Measurements from ENCODE around the gene SEM1.
"Not testable (repeated sequence)": the region's sequence is repeated elsewhere in the genome, so short reads cannot be mapped to it uniquely, and the experiment has no call there.

SEM1 gene

DNA sequence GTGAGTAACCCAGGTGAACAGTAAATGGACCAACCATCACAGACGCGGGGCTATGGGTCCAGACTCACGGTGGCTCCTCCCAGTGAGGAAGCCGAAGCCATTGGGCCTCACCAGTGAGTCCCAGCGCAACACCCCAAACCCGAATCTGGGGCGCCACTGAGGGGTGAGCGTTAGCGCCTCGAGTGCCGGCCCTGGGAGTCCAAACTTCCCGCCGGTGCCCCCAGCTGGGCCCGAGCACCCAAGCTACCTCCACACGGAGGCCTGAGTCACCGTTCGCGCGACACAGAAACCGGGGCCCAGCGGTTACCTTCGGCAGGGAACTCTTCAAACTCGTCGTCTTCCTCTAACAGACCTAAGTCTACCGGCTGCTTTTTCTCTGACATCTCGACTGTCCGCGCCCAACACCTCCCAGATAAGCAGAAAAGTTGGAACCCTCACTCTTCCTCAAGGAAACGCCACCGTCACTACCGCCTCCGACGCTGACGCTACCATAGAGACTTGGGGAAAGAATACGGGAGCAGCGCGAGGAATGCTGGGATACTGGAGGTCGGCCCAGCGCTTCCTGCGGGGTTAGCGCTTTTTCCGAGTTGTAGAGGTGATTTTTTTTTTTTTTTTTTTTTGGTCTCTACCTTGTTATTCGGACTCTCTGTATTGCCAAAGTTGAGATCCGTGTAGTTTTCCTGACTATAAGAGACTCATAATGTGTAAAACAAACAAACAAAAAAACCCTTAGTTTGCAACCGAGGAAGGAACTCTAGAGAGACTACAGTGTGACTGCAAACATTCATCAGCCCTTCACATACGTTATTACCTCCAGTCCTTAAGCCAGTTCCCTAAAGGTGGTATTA, at the start of gene SEM1:
Gene SEM1, minus strand, starts transcription at position 466 of the 848 bp plus-strand sequence. Its CDS starts 83 bp downstream, at position 383.
- Histone ChIP-seq H3K4me3 (peak within 1 kb of the TSS; percentile 91), H3K9ac (peak within 1 kb of the TSS; percentile 89), H3K4me1 (peaks cover 15% of the 10 kb centered on the region), H3K27ac (peak within 1 kb of the TSS; percentile 91), H3K9me3 (peaks cover 29% of the 10 kb centered on the region), H3K36me3 (peaks cover 27% of the 10 kb centered on the region), H4K20me1 (peaks cover 48% of the 10 kb centered on the region), H3K4me2 (peak within 1 kb of the TSS; percentile 91), H3K27me3 (no peaks in the 10 kb centered on the region)
- TF ChIP-seq Cebpa-rat (IDR thresholded peaks at IDR 0.05): no peak

DNA sequence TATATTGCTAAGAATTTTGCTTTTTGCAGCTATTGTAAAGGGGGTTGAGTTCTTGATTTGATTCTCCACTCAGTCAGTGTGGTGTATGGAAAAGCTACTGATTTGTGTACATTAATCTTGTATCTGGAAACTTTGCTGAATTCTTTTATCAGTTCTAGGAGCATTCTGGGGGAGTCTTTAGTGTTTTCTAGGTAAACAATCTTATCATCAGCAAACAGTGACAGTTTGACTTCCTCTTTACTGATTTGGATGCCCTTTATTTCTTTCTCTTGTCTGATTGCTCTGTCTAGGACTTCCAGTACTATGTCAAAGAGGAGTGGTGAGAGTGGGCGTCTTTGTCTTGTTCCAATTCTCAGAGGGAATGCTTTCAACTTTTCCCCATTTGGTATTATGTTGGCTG, 48.2 kb upstream of the SEM1 start:
- H3K27me3 ChIP-seq, H3K4me1 ChIP-seq, H3K9ac ChIP-seq, H3K4me3 ChIP-seq, H3K27ac ChIP-seq, H3K4me2 ChIP-seq, H3K36me3 ChIP-seq, H4K20me1 ChIP-seq, H3K9me3 ChIP-seq: not testable (repeated sequence)

DNA sequence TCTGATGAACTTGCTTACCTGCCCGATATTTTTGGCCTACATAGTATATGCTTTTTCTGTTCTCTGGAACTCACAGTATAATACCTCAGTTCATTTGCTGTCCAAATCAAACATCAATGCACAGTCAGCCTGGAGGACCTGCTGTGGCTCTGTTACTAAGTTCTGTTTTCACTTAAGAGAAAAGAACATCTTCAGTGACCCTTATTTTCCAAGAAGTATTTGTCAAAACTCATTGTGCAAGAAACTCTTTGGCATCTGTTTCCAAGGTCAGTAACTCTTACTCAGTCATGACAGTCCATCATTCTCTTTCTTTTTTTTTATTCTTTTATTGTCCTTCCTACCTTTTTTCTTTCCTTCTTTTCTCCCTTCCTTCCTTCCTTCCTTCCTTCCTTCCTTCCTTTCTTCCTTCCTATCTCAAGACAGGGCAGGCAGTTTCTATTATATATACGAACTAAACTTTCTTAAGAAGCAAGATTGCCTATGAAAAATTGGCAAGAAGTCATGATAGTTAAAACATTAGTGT, 37.8 kb upstream of the SEM1 start:
- no peaks in the 10 kb centered on the region for H3K4me1 ChIP-seq
- H3K36me3 ChIP-seq: no peaks in the 10 kb centered on the region
- H3K27ac ChIP-seq: no peak overlapping the region
- TF ChIP-seq Cebpa-rat (IDR thresholded peaks at IDR 0.05): no peak
- no peaks in the 10 kb centered on the region for H3K27me3 ChIP-seq
- H3K9ac ChIP-seq: no peak overlapping the region
- H3K4me2 ChIP-seq: no peak overlapping the region
- H4K20me1 ChIP-seq: no peaks in the 10 kb centered on the region
- H3K9me3 ChIP-seq: no peaks in the 10 kb centered on the region
- H3K4me3 ChIP-seq: no peak overlapping the region

DNA sequence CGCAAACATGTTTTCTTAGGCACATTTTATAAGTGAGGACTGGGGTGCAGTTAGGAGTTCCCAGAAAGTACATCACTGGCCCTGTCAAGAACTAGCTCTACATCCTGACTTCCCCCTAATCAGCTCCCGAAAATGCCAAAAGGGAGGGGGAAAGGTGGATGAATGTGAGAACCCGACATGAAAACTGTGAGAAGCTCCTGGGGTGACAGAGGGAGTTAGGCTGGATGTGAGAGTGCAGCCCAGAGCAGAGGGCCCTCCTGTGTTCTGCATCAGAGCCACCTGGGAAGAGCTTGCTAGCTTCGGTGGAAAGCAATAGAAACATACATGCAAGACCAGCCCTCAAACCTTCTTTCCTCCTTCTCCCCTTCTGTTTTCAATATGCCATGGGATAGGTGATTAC, 30.5 kb upstream of the SEM1 start:
- H4K20me1 ChIP-seq: no peaks in the 10 kb centered on the region
- no peaks in the 10 kb centered on the region for H3K27me3 ChIP-seq
- H3K4me2 ChIP-seq: no peak overlapping the region

DNA sequence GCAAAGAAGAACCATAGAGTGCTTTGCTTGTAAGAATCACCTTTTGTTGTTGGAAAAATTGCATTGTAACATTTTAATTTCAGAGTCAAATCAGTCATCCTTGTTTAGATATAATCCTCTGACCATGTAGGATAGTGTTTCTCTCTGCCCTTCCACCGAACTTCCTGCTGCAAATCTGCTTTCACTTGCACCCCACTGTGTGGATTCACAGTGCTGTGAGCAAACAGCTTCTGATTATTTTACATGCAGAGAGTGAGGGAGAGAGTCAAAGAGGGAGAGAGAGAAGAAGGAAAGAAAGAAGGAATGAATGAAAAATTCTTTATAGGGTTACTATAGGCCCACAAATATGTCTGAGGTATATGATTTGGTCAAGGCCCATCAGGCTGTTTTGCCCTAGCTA, 30.0 kb upstream of the SEM1 start:
- no peaks in the 10 kb centered on the region for H3K27me3 ChIP-seq
- H3K9me3 ChIP-seq: no peaks in the 10 kb centered on the region
- H3K4me1 ChIP-seq: no peaks in the 10 kb centered on the region
- TF ChIP-seq Cebpa-rat (IDR thresholded peaks at IDR 0.05): no peak
- no peak overlapping the region for H3K27ac ChIP-seq
- H3K36me3 ChIP-seq: no peaks in the 10 kb centered on the region
- no peaks in the 10 kb centered on the region for H4K20me1 ChIP-seq
- H3K4me2 ChIP-seq: no peak overlapping the region
- no peak overlapping the region for H3K4me3 ChIP-seq
- no peak overlapping the region for H3K9ac ChIP-seq

More for the DNA sequence above, 30.5 kb upstream of the SEM1 start:
- no peak overlapping the region for H3K4me3 ChIP-seq
- no peak overlapping the region for H3K27ac ChIP-seq
- no peaks in the 10 kb centered on the region for H3K9me3 ChIP-seq
- no peaks in the 10 kb centered on the region for H3K36me3 ChIP-seq
- no peaks in the 10 kb centered on the region for H3K4me1 ChIP-seq
- no peak overlapping the region for H3K9ac ChIP-seq
- TF ChIP-seq Cebpa-rat (IDR thresholded peaks at IDR 0.05): no peak

DNA sequence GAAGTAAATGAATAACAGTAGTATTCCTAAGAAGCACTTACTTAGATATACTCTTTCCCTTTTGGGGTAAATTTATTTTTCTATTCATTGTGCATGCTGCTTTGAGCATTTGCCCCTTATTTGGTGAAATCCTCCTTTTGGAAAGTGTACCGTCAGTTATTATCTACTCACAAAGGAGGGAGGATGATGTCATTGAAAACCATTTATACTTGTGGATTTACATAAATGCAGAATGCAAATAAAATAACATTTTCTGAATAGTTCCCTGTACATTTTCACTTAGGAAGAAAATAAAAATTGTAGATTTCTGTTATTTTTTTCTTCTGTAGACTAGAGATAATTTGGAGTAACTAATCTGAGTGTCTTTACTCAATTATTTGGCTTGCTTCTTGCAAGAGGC, 29.5 kb upstream of the SEM1 start:
- H3K27ac ChIP-seq: no peak overlapping the region
- no peaks in the 10 kb centered on the region for H3K36me3 ChIP-seq
- H3K9me3 ChIP-seq: no peaks in the 10 kb centered on the region
- H3K4me3 ChIP-seq: no peak overlapping the region
- H3K27me3 ChIP-seq: no peaks in the 10 kb centered on the region
- H3K4me2 ChIP-seq: no peak overlapping the region
- H3K4me1 ChIP-seq: no peaks in the 10 kb centered on the region
- no peak overlapping the region for H3K9ac ChIP-seq
- no peaks in the 10 kb centered on the region for H4K20me1 ChIP-seq
- TF ChIP-seq Cebpa-rat (IDR thresholded peaks at IDR 0.05): no peak

DNA sequence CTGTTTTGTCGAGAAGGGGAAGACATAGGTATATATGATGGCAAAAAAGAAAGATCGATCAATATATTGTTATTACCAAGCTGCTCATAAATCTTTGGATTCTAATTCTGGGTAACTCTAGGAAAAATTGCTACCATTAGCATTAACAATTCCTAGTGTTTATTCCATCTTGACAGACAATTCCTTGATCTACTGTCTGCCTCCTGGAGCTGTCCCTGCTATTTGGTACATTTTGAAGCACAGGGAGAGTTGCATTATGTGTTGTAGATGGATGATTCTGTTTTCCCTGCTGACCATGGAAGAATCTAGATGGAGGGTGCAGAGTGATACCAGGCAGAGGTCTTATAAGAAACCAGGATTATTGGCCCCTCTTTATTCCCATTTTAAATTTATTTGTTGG, 29.1 kb upstream of the SEM1 start:
- Histone ChIP-seq H3K4me1 (no peaks in the 10 kb centered on the region), H4K20me1 (no peaks in the 10 kb centered on the region), H3K27me3 (no peaks in the 10 kb centered on the region), H3K4me3 (no peak overlapping the region), H3K36me3 (no peaks in the 10 kb centered on the region), H3K9ac (no peak overlapping the region), H3K27ac (no peak overlapping the region), H3K4me2 (no peak overlapping the region), H3K9me3 (no peaks in the 10 kb centered on the region)
- TF ChIP-seq Cebpa-rat (IDR thresholded peaks at IDR 0.05): no peak

DNA sequence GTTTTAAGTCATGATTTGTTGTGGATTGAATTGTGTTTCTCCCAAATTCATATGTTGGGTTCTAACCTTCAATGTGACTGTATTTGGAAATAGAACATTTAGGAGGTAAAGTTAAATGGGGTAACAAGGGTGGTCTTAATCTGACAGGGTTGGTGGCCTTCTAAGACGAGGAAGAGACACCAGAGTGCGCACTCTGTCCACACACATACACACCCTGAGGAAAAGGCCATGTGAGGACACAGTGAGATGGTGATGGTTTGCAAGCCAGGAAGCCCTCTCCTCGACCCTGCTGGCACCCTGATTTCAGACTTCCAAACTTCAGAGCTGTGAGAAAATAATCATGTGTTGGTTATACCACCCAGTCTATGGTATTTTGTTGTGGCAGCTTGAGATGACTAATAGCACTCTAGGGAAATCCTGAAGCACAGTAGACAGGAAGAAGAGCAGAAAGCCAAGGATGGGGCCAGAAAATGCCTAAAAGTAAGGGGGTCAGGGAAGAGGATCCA, 28.0 kb upstream of the SEM1 start:
- no peak overlapping the region for H3K4me3 ChIP-seq
- no peaks in the 10 kb centered on the region for H3K27me3 ChIP-seq

DNA sequence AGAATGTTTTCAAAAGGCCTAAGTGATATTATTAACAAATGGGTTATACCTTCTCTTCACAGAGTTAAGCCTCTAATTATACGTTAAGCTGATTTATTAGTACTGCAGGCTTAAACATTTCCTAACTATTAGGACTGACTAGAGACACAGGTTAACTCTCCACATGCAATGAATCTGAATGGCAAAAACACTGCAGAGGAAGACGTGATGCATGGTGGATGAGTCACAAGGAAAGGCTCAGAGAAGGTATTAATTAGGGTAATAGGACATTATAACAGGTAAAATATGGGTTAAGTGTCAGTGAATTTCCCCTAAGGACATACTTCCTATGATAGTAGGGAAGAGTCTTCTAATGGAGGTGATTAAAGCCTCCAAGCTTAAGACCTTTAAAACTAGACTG, 24.7 kb upstream of the SEM1 start:
- TF ChIP-seq Cebpa-rat (IDR thresholded peaks at IDR 0.05): no peak
- no peaks in the 10 kb centered on the region for H3K36me3 ChIP-seq

More for the DNA sequence above, 28.0 kb upstream of the SEM1 start:
- H3K9ac ChIP-seq: no peak overlapping the region
- H3K4me1 ChIP-seq: no peaks in the 10 kb centered on the region
- no peak overlapping the region for H3K4me2 ChIP-seq
- no peaks in the 10 kb centered on the region for H4K20me1 ChIP-seq
- no peaks in the 10 kb centered on the region for H3K9me3 ChIP-seq
- no peak for TF ChIP-seq Cebpa-rat (IDR thresholded peaks at IDR 0.05)
- H3K36me3 ChIP-seq: no peaks in the 10 kb centered on the region
- H3K27ac ChIP-seq: no peak overlapping the region

DNA sequence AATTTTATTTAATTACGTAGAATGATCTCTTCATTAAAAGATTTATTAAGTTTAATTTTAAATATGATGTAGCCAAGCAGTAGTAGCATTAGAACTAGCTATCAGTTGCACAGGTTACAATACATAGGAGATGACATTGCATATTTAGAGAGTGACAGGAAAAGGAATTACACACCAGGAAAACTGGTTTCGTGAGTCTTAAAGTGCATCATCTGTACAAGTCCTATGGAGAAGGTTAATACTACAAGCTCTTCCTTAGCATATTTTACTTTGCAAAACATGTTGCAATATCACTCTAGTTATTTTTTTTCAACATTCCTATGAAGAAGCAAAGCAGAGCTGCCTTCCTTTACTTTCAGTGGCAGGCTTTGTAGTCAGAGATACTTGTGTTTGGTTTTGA, 20.2 kb upstream of the SEM1 start:
- H3K4me1 ChIP-seq: no peaks in the 10 kb centered on the region
- H4K20me1 ChIP-seq: no peaks in the 10 kb centered on the region
- no peak overlapping the region for H3K27ac ChIP-seq
- H3K9ac ChIP-seq: no peak overlapping the region
- H3K4me2 ChIP-seq: no peak overlapping the region
- no peaks in the 10 kb centered on the region for H3K36me3 ChIP-seq
- no peaks in the 10 kb centered on the region for H3K27me3 ChIP-seq
- H3K9me3 ChIP-seq: no peaks in the 10 kb centered on the region
- no peak overlapping the region for H3K4me3 ChIP-seq
- TF ChIP-seq Cebpa-rat (IDR thresholded peaks at IDR 0.05): no peak

More for the DNA sequence above, 24.7 kb upstream of the SEM1 start:
- H3K4me3 ChIP-seq: no peak overlapping the region
- H3K27me3 ChIP-seq: no peaks in the 10 kb centered on the region
- no peaks in the 10 kb centered on the region for H3K4me1 ChIP-seq
- no peaks in the 10 kb centered on the region for H3K9me3 ChIP-seq
- H3K9ac ChIP-seq: no peak overlapping the region
- H4K20me1 ChIP-seq: no peaks in the 10 kb centered on the region
- no peak overlapping the region for H3K27ac ChIP-seq
- H3K4me2 ChIP-seq: no peak overlapping the region

All from BLaER1 (cell line).